T-helper 1 cell treated with Interleukin-12 subunit alpha and Interleukin-12 subunit beta and Interleukin-4 antibody, amounts not matched to agents 30 μg/mL and 1 μg/mL, for 36 hours (primary cell): ENCODE measurements around the gene FBXW8.
"Not testable (repeated sequence)": the region's sequence is repeated elsewhere in the genome, so short reads cannot be mapped to it uniquely, and the experiment has no call there.

ENCODE experiments used
- H3K27ac Mint-ChIP-seq: one replicate; pipeline ENCODE4 v1.8.0; 2021; ENCODE audit warnings: mild to moderate bottlenecking, mixed read lengths
- H3K27me3 Mint-ChIP-seq: one replicate; pipeline ENCODE4 v1.8.0; 2021; ENCODE audit warnings: low read depth, mixed read lengths
- H3K36me3 Mint-ChIP-seq: one replicate; pipeline ENCODE4 v1.8.0; 2021; ENCODE audit warnings: low read depth, mixed read lengths
- H3K4me1 Mint-ChIP-seq: one replicate; pipeline ENCODE4 v1.8.0; 2021; ENCODE audit warnings: low read depth, mixed read lengths
- H3K4me3 Mint-ChIP-seq: one replicate; pipeline ENCODE4 v1.8.0; 2021; ENCODE audit warnings: mild to moderate bottlenecking, moderate library complexity, mixed read lengths
- H3K9me3 Mint-ChIP-seq: one replicate; pipeline ENCODE4 v1.8.0; 2021; ENCODE audit warnings: mixed read lengths

FBXW8 gene

DNA sequence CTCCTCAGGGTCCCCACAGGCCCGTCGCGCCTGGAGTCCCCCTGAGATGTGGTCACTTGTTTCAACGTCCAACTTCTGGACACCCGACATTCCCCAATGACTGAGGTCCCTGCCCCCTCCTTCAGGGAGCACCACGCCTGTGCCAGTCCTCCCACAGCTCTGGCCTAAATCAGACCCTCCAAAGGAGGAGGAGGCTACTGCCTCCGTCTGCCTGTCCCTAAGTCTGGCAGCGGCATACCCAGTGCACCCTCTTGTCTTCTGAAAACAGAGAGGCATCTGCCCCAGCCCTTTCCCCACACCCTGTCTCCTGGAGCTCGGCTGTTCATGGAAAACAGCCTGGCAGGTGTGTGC lies 142.3 kb downstream of the FBXW8 start:
- Mint-ChIP-seq H3K4me1 (no peaks in the 10 kb centered on the region), H3K36me3 (peaks cover 4% of the 10 kb centered on the region), H3K27ac (no peak overlapping the region), H3K9me3 (no peaks in the 10 kb centered on the region), H3K27me3 (no peaks in the 10 kb centered on the region), H3K4me3 (no peak overlapping the region)

DNA sequence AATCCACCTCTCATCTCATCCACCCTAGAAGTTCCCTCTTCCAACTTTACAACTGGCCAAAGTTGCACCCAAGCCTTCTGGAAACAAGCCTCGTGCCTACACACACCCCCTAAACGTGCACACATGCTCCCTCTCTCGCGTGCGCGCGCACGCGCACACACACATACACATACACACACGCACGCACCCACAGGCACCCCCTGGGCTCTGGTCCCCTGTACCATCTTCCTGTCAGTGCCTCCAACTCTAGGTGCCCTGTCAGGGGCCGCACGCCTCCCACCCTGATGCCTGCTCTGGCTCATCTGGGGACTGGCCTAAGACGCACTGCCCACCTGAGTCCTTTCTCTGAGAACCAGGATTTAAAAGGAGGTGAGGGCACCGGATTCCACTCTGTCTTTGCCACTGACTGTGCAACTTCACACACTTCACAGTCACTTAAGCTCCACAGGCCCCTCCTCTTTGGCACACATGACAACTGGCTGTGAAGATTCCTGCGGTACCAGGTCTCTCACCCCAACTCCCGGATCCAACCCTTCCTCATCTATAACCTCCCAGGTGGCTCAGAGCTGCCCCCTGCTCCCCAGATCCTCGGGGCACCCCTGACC lies 142.9 kb downstream of the FBXW8 start:
- peak overlapping the region; percentile 45 for H3K27ac Mint-ChIP-seq
- no peak overlapping the region for H3K4me3 Mint-ChIP-seq
- no peaks in the 10 kb centered on the region for H3K4me1 Mint-ChIP-seq
- no peaks in the 10 kb centered on the region for H3K27me3 Mint-ChIP-seq
- peaks cover 4% of the 10 kb centered on the region for H3K36me3 Mint-ChIP-seq
- no peaks in the 10 kb centered on the region for H3K9me3 Mint-ChIP-seq

DNA sequence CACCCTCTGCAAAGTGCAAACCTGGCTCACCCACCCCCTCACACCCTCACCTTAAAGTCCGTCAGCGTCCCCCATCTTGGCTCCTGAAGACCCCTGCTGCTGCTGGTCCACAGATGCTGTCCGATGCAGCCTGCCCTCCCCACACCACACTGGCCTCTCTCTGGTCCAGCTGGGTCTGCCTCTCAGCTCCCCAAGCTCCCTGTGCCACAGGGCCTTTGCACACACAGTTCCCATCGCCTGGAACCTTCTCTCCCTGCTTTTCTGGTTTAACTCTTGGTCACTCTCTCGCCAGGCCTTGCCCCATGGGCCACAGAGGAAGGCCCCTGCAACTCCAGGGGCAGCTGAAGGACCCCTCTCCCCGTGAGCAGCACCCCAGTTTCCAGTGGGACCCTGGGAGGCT lies 143.5 kb downstream of the FBXW8 start:
- H3K27ac Mint-ChIP-seq = no peak overlapping the region
- H3K9me3 Mint-ChIP-seq = no peaks in the 10 kb centered on the region
- H3K4me3 Mint-ChIP-seq = no peak overlapping the region
- peaks cover 2% of the 10 kb centered on the region for H3K4me1 Mint-ChIP-seq
- H3K36me3 Mint-ChIP-seq = peaks cover 7% of the 10 kb centered on the region
- H3K27me3 Mint-ChIP-seq = no peaks in the 10 kb centered on the region

DNA sequence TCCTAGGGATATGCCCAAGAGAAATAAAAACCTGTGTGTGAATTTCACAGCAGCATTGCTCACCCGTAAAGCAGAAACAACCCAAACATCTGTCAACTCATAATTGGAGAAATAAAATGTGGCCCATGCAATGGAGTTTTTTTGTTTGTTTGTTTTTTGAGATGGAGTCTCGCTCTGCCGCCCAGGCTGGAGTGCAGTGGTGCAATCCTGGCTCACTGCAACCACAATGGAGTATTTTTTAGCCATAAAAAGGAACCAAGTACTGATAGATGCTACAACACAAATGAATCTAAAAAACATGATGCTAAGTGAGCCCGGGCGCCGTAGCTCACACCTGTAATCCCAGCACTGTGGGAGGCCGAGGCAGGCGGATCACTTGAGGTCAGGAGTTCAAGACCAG lies 146.9 kb downstream of the FBXW8 start:
- H3K36me3 Mint-ChIP-seq, H3K27me3 Mint-ChIP-seq, H3K9me3 Mint-ChIP-seq, H3K4me3 Mint-ChIP-seq, H3K27ac Mint-ChIP-seq: not testable (repeated sequence)
- peaks cover 18% of the 10 kb centered on the region for H3K4me1 Mint-ChIP-seq

DNA sequence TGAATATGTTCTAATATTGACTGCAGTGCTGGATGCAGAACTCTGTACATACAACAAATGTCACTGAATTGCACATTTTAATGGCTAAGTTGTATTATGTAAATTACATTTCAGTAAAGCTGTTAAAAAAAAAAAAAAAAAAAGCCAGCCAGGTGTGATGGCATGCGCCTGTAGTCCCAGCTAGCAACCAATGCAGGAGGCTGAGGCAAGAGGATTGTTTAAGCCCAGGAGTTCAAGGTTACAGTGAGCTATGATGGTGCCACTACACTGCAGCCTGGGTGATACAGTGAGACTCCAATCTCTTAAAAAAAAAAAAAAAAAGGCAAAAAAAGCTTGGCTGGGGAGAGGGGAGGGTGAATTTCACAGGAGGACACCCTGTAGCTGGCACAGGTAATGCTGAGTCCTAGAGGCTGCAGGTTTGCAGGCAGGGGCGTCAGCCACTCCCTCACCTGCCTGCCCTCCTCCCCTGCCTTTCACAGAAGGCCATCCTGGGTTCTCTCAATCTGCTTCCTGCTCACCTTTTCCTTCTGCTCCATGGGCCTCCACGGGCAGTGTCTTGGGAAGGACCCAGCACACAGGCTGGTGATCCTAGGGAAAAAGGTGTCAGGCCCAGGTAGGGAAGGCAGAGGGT lies 147.8 kb downstream of the FBXW8 start:
- Mint-ChIP-seq H3K36me3 (peaks cover 7% of the 10 kb centered on the region), H3K27ac (no peak overlapping the region), H3K4me1 (peaks cover 28% of the 10 kb centered on the region)

DNA sequence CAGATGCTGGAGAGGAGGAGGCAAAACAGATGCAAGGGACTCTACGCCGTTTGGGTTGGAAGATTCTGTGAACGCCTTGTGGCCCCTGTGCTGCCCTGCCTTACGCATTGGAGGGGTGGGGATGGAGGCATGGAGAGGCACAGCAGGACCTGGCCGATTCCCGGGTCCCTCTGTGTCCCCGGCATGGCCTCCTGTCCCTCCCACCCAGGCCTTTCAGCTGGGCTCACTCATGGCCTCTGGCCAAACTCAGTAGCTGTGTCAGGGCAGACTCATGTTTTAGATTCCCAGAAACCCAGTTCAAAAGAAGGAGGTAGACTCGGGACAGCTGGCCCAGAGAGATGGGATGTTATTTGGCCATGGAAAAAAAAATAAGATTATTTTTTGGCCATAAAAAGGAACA lies 148.4 kb downstream of the FBXW8 start:
- Mint-ChIP-seq H3K9me3 (no peaks in the 10 kb centered on the region), H3K4me3 (no peak overlapping the region), H3K36me3 (peaks cover 7% of the 10 kb centered on the region), H3K4me1 (peaks cover 34% of the 10 kb centered on the region), H3K27me3 (no peaks in the 10 kb centered on the region), H3K27ac (no peak overlapping the region)

More for the DNA sequence above, 147.8 kb downstream of the FBXW8 start:
- Mint-ChIP-seq H3K4me3 (no peak overlapping the region), H3K9me3 (no peaks in the 10 kb centered on the region), H3K27me3 (no peaks in the 10 kb centered on the region)

DNA sequence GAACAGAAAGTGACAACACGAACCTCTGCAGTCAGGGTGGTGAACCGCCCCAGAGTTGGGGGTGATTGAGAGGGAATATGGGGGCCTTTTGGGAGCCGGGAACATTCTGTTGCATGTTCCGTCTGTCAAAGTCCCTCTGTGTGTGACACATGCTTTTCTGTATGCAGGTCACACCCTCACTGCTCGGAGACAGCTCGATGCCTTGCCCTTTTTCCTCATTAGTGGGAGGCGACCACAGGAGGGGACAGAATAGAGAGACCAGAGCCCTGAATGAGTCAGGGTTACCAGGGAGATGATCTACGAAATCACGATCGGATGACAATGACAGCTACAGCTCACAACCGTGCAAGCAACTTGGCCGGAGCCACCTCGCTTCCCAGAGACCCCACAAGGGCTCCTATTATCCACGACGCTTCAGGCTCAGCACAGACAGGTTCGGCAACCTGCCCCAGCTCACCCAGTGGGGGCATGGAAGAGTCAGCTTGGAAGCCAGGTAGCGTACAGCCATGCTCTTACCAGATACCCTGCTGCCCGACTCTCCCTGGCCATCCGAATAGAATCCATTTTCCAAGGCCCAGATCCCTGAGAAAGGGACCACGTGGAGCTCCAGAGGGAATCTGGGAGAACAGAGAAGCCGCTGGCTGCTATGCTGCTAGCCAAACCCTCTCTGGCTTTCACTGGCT lies 149.6 kb downstream of the FBXW8 start:
- H3K4me1 Mint-ChIP-seq = peaks cover 44% of the 10 kb centered on the region
- H3K36me3 Mint-ChIP-seq = peaks cover 5% of the 10 kb centered on the region
- H3K27me3 Mint-ChIP-seq = no peaks in the 10 kb centered on the region
- no peak overlapping the region for H3K4me3 Mint-ChIP-seq
- H3K9me3 Mint-ChIP-seq = no peaks in the 10 kb centered on the region
- H3K27ac Mint-ChIP-seq = no peak overlapping the region

DNA sequence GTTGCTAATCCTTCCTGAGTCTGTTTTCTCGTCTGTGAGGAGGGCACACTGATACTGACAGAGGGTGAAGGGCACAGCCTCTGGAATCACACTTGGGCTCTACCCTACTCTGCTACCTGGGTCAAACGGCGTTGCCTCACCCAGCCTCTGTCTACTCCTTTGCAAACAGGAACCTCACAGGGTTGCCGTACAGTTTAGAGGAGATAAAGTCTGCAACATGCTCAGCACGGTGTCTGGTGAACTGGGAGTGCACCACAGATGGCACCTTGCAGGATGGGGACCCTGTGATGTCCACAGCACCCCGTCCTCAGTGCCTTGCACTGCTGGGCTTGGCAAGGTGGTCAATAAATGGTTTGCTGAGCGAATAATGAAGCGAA lies 150.2 kb downstream of the FBXW8 start:
- Mint-ChIP-seq H3K4me3 (no peak overlapping the region), H3K27me3 (no peaks in the 10 kb centered on the region), H3K4me1 (peaks cover 47% of the 10 kb centered on the region), H3K9me3 (no peaks in the 10 kb centered on the region), H3K36me3 (peaks cover 5% of the 10 kb centered on the region), H3K27ac (no peak overlapping the region)

DNA sequence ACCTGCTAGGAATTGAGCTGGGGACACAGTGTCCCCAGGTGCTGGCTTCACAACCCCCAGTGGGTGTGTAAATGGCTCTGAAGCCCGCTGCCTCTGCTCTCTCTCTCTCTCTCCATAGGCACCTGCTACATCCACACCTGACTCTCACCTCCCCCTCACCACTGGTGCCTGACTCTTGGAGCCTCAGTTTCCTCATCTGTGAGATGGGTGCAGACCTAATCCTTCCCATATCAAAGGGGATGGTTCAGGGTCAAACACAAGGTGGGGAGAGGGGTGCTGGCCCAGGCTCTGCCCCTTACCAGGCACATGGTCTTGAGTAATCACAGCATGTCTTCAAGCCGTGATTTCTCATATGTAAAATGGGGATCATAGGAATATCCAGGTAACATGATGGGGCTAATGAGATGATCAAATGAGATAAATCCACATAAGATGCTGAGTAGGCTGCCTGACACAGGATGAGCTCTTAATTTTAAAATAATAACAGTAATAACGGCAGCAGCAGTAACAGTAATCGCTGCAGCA lies 150.9 kb downstream of the FBXW8 start:
- no peak overlapping the region for H3K27ac Mint-ChIP-seq
- H3K9me3 Mint-ChIP-seq = no peaks in the 10 kb centered on the region
- no peak overlapping the region for H3K4me3 Mint-ChIP-seq
- no peaks in the 10 kb centered on the region for H3K27me3 Mint-ChIP-seq
- H3K36me3 Mint-ChIP-seq = peaks cover 5% of the 10 kb centered on the region
- peaks cover 48% of the 10 kb centered on the region for H3K4me1 Mint-ChIP-seq

DNA sequence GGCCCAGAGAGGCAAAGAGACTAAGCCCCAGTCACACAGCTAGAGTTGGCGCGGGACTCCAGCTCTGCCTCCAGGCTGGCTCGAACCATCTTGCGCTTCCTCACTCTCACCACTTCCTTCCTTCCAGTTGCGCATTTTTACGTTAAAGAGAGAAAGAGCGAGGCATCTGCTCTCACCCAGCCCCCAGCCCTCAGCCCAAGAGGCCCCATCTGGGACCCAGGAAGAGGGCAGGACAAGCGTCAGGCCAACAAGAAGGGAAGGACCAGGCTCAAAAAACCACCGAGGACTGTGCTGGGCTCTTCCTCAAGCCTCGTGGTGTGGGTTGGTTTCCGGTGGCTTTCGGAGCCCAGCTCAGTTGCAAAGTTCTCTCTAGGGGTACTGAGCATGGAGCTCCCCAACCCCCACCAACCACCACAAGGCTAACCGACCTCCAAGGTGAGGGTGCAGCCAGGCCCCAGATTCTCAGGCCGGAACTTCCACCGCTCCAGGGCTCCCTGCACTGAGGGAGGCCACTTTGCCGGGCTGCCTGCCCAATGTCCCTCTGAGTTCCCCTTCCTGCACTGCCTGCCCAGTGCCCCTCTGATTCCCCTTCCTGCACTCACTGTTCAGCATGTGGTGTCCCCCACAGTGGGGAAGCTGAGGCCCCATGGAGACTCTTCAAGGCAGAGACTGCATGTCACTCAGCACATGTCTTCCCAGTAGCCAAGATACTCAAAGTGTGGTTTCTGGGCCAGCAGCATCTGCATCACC lies 152.6 kb downstream of the FBXW8 start:
- H3K27ac Mint-ChIP-seq = peak overlapping the region; percentile 90
- H3K36me3 Mint-ChIP-seq = peaks cover 3% of the 10 kb centered on the region
- no peaks in the 10 kb centered on the region for H3K27me3 Mint-ChIP-seq
- H3K9me3 Mint-ChIP-seq = no peaks in the 10 kb centered on the region
- H3K4me1 Mint-ChIP-seq = peaks cover 48% of the 10 kb centered on the region
- peak overlapping the region; percentile 73 for H3K4me3 Mint-ChIP-seq

DNA sequence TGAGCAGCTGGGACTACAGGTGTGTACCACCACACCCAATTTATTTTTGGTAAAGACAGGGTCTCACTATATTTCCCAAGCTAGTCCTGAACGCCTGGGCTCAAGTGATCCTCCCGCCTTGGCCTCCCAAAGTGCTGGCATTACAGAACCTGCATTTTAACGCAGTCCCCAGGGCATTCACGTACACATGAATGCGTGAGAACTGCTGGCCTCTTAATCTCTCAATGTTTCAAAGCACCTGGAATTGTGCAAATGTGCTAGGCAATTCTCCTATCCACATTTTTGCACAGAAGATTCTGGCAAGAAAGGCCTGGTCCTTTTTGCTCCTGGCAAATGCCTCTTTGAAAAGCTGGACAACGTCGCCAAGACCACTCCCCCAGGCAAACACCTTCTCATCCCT lies 153.3 kb downstream of the FBXW8 start:
- H3K27ac Mint-ChIP-seq = peak overlapping the region; percentile 76
- no peaks in the 10 kb centered on the region for H3K36me3 Mint-ChIP-seq
- no peaks in the 10 kb centered on the region for H3K27me3 Mint-ChIP-seq
- H3K4me3 Mint-ChIP-seq = no peak overlapping the region
- H3K9me3 Mint-ChIP-seq = no peaks in the 10 kb centered on the region
- peaks cover 46% of the 10 kb centered on the region for H3K4me1 Mint-ChIP-seq

DNA sequence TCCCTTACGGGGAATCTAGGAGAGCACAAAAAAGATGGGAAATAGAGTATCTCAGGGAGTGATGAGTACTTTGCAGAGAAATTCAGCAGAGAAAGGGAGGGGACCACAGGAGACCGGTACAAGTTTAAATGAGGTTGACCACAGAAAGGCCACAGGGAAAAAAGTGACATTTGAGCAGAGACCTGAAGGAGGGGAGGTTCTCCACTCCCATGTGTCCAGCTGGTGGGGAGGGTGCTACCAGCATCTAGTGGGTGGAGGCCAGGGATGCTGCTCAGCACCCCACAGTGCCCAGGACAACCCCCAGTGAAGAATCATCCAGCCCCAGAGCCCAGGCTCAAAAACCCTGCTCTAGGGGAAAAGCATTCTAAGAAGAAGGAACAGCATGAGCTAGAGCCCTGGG lies 153.8 kb downstream of the FBXW8 start:
- no peaks in the 10 kb centered on the region for H3K27me3 Mint-ChIP-seq
- H3K4me1 Mint-ChIP-seq = peaks cover 45% of the 10 kb centered on the region
- H3K27ac Mint-ChIP-seq = peak overlapping the region; percentile 76
- peak overlapping the region; percentile 38 for H3K4me3 Mint-ChIP-seq
- H3K36me3 Mint-ChIP-seq = no peaks in the 10 kb centered on the region
- no peaks in the 10 kb centered on the region for H3K9me3 Mint-ChIP-seq

DNA sequence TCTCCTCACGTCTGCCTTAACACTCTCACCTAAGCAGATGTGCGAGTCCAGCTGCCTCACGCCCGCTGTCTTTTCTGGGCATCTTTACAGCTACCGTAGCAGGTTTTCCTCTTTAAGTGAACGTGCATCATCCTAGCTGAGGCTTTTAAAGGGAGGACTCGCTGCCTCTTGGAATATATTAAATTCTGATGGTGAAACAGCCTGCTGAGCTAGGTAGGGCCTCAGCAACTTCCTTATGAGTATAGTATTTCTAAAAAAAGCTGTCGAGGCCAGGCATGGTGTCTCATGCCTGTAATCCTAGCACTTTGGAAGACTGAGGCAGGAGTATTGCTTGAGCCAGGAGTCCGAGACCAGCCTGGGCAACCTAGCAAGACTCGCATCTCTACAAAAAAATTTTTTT lies 156.3 kb downstream of the FBXW8 start:
- H3K4me3 Mint-ChIP-seq = no peak overlapping the region
- no peaks in the 10 kb centered on the region for H3K9me3 Mint-ChIP-seq
- no peak overlapping the region for H3K27ac Mint-ChIP-seq
- peaks cover 39% of the 10 kb centered on the region for H3K4me1 Mint-ChIP-seq
- H3K36me3 Mint-ChIP-seq = peaks cover 2% of the 10 kb centered on the region
- no peaks in the 10 kb centered on the region for H3K27me3 Mint-ChIP-seq

DNA sequence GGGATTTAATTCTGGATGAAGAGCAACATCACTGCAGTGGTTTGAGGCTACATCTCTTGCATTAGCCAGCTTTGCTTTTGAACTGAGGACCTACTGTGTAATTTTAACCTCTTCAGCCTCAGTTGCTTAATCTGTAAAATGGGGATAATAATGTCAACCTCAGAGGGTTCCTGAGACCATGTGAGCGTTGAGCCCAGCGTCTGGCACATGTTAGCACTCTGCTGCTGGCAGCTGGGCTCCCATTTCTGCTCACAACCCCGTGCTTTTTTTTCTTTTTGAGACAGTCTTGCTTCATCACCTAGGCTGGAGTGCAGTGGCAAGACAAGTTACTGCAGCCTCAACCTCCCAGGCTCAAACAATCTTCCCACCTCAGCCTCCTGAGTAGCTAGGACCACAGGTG lies 156.9 kb downstream of the FBXW8 start:
- Mint-ChIP-seq H3K27ac (no peak overlapping the region), H3K4me1 (peaks cover 37% of the 10 kb centered on the region), H3K27me3 (no peaks in the 10 kb centered on the region), H3K36me3 (peaks cover 4% of the 10 kb centered on the region), H3K9me3 (no peaks in the 10 kb centered on the region), H3K4me3 (no peak overlapping the region)

DNA sequence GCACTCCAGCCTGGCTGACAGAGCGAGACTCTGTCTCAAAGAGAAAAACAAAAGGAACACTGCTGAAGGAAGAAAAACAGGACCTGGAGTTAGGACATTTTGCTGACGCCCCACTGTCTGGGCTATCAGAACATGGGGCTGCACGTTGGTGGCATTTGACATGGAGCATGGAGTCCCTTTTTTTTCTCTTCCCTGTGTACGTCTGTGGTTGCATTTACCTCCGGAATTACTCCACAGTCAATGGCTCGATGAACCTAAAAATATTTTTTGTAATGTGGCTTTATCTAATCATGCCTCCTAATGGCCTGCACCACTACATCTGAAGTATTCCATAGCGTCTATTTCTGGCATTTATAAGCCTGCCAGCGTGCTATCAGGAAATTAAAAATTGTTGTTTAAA lies 157.7 kb downstream of the FBXW8 start:
- no peak overlapping the region for H3K4me3 Mint-ChIP-seq
- H3K9me3 Mint-ChIP-seq = no peaks in the 10 kb centered on the region
- no peak overlapping the region for H3K27ac Mint-ChIP-seq
- H3K36me3 Mint-ChIP-seq = peaks cover 4% of the 10 kb centered on the region
- no peaks in the 10 kb centered on the region for H3K27me3 Mint-ChIP-seq
- peaks cover 28% of the 10 kb centered on the region for H3K4me1 Mint-ChIP-seq
